Measurements from ENCODE around the gene AJUBA. TPM values are rescaled to one million over a fixed set of nuclear protein-coding genes. Genes with fewer than 3 reads are reported as not detected.

The AJUBA gene
- total and polyA plus RNA-seq, 2 of the 8 experiments (the other 6 are each of a cell fraction or from before 2014, with no cell fraction given) = 33.1 to 46.0 TPM

DNA sequence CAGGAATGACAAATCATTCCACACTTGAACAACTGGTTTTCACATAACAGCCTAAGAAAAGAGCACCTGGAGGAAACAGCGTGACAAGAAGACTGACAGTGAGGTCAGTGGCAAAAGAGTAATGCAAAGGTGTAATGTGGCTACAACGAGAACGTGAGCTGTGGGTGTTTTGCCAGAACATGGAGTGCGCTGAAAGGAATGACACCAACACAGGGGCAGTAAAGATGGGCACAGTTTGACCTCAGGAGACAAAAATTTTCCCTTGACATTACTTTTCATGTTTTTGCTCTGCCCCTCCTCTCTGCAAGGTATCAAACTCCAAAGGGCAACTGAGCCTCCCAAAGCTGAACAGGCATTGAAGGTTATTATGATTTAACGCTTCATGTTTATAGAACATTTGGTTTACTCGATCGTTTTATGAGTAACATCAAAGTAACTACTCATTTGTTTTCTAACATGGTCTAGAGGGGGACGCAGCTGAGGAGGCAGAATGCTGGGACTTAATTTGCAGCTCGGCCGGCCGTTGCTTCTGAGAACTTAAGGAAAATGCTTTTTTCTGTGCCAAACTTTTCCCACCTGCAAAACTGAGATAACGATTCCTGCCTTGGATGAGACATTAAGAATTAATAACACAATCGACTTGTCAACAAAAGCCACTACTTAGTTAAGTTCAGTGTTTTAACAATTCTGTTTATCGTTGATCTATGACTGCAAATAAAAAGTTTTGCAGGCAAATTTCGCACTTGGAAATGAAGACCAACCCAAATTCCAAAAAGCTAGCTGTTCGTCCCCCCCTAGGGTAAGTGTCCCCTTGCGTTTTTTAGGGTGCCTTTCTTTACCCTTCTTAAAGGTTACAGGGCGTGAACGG lies 26.4 kb downstream of the AJUBA start:
- Histone ChIP-seq H3K9me3 (ENCODE audit: insufficient read depth in 2 of 2, low read depth in 1 of 2, low read length in 1 of 2) (no peaks in the 10 kb centered on the region), H3K4me3 (ENCODE audit: extremely low read depth in 1 of 4, insufficient read depth in 2 of 4, low read depth in 3 of 4, low read length in 4 of 4) (peak overlapping the region; percentile 71 to 88 (median 84)), H3K79me1 (ENCODE audit: low read depth, low read length) (no peaks in the 10 kb centered on the region), H3K4ac (replicated peaks; ENCODE audit: insufficient read length, low read depth, low read length) (no peak overlapping the region), H3K4me2 (ENCODE audit: insufficient read depth in 1 of 2, low read depth in 2 of 2, low read length in 2 of 2) (peak overlapping the region; percentile 83 to 84), H2BK20ac (ENCODE audit: low read length) (no peak overlapping the region), H3K18ac (ENCODE audit: extremely low read depth, low read length) (no peak overlapping the region), H4K91ac (replicated peaks; ENCODE audit: insufficient read length, low read length) (no peak overlapping the region), H4K20me1 (replicated peaks in 1 of 2; ENCODE audit: control insufficient read depth in 1 of 2, insufficient read depth in 2 of 2, low read length in 2 of 2) (no peaks in the 10 kb centered on the region), H3K79me2 (ENCODE audit: control insufficient read depth in 1 of 2, insufficient read depth in 2 of 2, low read length in 2 of 2) (0 out of 4 replicates have a peak, but pooled peaks cover 0 to 4% of the 10 kb centered on the region in 2 experiments), H3K4me1 (replicated peaks in 1 of 4; ENCODE audit: control insufficient read depth in 3 of 4, insufficient read depth in 4 of 4, low read length in 3 of 4) (peaks cover 2 to 4% (median 2%) of the 10 kb centered on the region in 4 experiments; a peak in 5 of 7 replicates), H3K23ac (ENCODE audit: insufficient read length) (no peak overlapping the region), H3K9ac (replicated peaks in 1 of 4; ENCODE audit: extremely low read depth in 1 of 4, low read depth in 3 of 4, low read length in 3 of 4) (peak overlapping the region; percentile 82 to 94 (median 91)), H3K27me3 (replicated peaks in 1 of 4; ENCODE audit: control insufficient read depth in 3 of 4, extremely low read depth in 1 of 4, insufficient read depth in 3 of 4, low read length in 3 of 4) (no peaks in the 10 kb centered on the region), H4K5ac (ENCODE audit: insufficient read length, low read depth, low read length) (no peak overlapping the region), H3K23me2 (ENCODE audit: low read depth, low read length) (peaks cover 5% of the 10 kb centered on the region), H2BK12ac (ENCODE audit: low read depth, low read length) (no peak overlapping the region; the same call in 1 of the 2 replicates), H3K56ac (replicated peaks; ENCODE audit: insufficient read length, low read depth, low read length) (no peak overlapping the region), H3K36me3 (ENCODE audit: control insufficient read depth in 2 of 4, insufficient read depth in 4 of 4, low read length in 3 of 4) (peaks cover 0 to 27% (median 4%) of the 10 kb centered on the region in 4 experiments; a peak in 5 of 8 replicates), H3K27ac (ENCODE audit: low read depth, low read length) (0 out of 2 replicates have a peak overlapping the region, but pooled peaks have one; percentile 89), H2BK120ac (replicated peaks; ENCODE audit: low read depth, low read length) (no peak overlapping the region), H2AFZ (ENCODE audit: low read length) (peak overlapping the region; percentile 77), H4K8ac (ENCODE audit: extremely low read depth, insufficient read depth, low read length) (no peak overlapping the region; the same call in 1 of the 2 replicates), H3K14ac (ENCODE audit: insufficient read length) (no peak overlapping the region), H2BK15ac (ENCODE audit: low read length) (no peak overlapping the region), H2BK5ac (ENCODE audit: low read depth, low read length) (no peak overlapping the region), H2AK5ac (ENCODE audit: low read depth, low read length) (no peak overlapping the region)
- CTCF ChIA-PET (ENCODE audit: partially characterized antibody) = interaction anchor here (0.6 to 5.4 kb wide), 15 partner anchors 8 to 485 kb away, joined by 3 to 43 read pairs (median 5); partner anchors contain the start of gene PRMT5
- POLR2A ChIA-PET (ENCODE audit: partially characterized antibody) = interaction anchor here (0.5 to 11.4 kb wide), 20 partner anchors 10 to 358 kb away, joined by 3 to 115 read pairs (median 4); partner anchors contain the start of genes ABHD4, AJUBA, OXA1L and PRMT5
- DNase-seq (ENCODE audit: low read depth in 1 of 2, low spot score in 2 of 2) (no peak), FAIRE-seq (no peak)
- TF ChIP-seq, protein P1, sequence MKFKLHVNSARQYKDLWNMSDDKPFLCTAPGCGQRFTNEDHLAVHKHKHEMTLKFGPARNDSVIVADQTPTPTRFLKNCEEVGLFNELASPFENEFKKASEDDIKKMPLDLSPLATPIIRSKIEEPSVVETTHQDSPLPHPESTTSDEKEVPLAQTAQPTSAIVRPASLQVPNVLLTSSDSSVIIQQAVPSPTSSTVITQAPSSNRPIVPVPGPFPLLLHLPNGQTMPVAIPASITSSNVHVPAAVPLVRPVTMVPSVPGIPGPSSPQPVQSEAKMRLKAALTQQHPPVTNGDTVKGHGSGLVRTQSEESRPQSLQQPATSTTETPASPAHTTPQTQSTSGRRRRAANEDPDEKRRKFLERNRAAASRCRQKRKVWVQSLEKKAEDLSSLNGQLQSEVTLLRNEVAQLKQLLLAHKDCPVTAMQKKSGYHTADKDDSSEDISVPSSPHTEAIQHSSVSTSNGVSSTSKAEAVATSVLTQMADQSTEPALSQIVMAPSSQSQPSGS (IDR thresholded peaks at IDR 0.05; ENCODE audit: low read length) = no peak
- TF ChIP-seq POU5F1 (IDR thresholded peaks at IDR 0.05; ENCODE audit: low read depth, low read length) (no peak), HDAC6 (IDR thresholded peaks at IDR 0.05; ENCODE audit: low read depth, low read length) (no peak), CHD2 (IDR thresholded peaks at IDR 0.05; ENCODE audit: low read length) (no peak), SRF (IDR thresholded peaks at IDR 0.05; ENCODE audit: low read depth, low read length) (no peak), TEAD4 (IDR thresholded peaks at IDR 0.05; ENCODE audit: low read depth, low read length) (no peak)
- 46% methylated on average over 19 of the region's 19 CpGs; no CpG with 5 or more reads in 1 of the 2 experiments for WGBS, 2 experiments (ENCODE audit: extremely low coverage in 1 of 2, insufficient coverage in 1 of 2, insufficient read length in 1 of 2, insufficient replicate concordance in 2 of 2, low coverage in 1 of 2, low lambda C conversion rate in 2 of 2, missing lambda C conversion rate in 1 of 2)
